Endothelial cell (in vitro differentiated cells): ENCODE data around the gene VEZF1. TPM values are rescaled to one million over a fixed set of nuclear protein-coding genes. Genes with fewer than 3 reads are reported as not detected.
A peak's percentile ranks its signal among the peaks of the same experiment; 100 is the strongest.

Source experiments
- DNase-seq: peaks from one replicate; pipeline ENCODE4 v3.0.0; 2021; ENCODE audit warnings: low spot score
- H3K27ac Mint-ChIP-seq: one replicate; pipeline ENCODE4 v1.8.0; 2021; ENCODE audit warnings: mixed read lengths, inconsistent platforms; ENCODE audit not compliant: unreplicated experiment
- H3K27me3 Mint-ChIP-seq: one replicate; pipeline ENCODE4 v1.8.0; 2021; ENCODE audit warnings: mild to moderate bottlenecking, moderate library complexity, mixed read lengths, inconsistent platforms; ENCODE audit not compliant: unreplicated experiment
- H3K36me3 Mint-ChIP-seq: one replicate; pipeline ENCODE4 v1.8.0; 2021; ENCODE audit warnings: mild to moderate bottlenecking, low read depth, mixed read lengths, inconsistent platforms; ENCODE audit not compliant: unreplicated experiment
- H3K4me1 Mint-ChIP-seq: one replicate; pipeline ENCODE4 v1.8.0; 2021; ENCODE audit warnings: mild to moderate bottlenecking, mixed read lengths, inconsistent platforms; ENCODE audit not compliant: unreplicated experiment
- H3K4me3 Mint-ChIP-seq: one replicate; pipeline ENCODE4 v1.8.0; 2021; ENCODE audit warnings: mild to moderate bottlenecking, mixed read lengths, inconsistent platforms; ENCODE audit not compliant: unreplicated experiment
- H3K9me3 Mint-ChIP-seq: one replicate; pipeline ENCODE4 v1.8.0; 2021; ENCODE audit warnings: mixed read lengths, inconsistent platforms; ENCODE audit not compliant: unreplicated experiment
- total RNA-seq: library from RNA; stranded (reverse); fragmentation: NEBNext Ultra II Directional; extraction: Animal tissue kit (Norgen Biotek cat#: 25700); gene quantifications from one replicate; pipeline ENCODE4 v1.2.1, GENCODE V29; 2021; ENCODE audit not compliant: unreplicated experiment
- TF ChIP-seq, protein P1 (sequence below): fragments of 200-600 bp; sonication (generic); IDR thresholded peaks from one replicate; pipeline ENCODE4 v1.5.0; 2021; ENCODE audit warnings: antibody characterized with exemption; ENCODE audit not compliant: unreplicated experiment

Gene VEZF1
- total RNA-seq, 1 donor from 2014 or later = 43.7 TPM

- no peak overlapping the region for H3K4me3 Mint-ChIP-seq
- no peaks in the 10 kb centered on the region for H3K9me3 Mint-ChIP-seq
- TF ChIP-seq, protein P1, sequence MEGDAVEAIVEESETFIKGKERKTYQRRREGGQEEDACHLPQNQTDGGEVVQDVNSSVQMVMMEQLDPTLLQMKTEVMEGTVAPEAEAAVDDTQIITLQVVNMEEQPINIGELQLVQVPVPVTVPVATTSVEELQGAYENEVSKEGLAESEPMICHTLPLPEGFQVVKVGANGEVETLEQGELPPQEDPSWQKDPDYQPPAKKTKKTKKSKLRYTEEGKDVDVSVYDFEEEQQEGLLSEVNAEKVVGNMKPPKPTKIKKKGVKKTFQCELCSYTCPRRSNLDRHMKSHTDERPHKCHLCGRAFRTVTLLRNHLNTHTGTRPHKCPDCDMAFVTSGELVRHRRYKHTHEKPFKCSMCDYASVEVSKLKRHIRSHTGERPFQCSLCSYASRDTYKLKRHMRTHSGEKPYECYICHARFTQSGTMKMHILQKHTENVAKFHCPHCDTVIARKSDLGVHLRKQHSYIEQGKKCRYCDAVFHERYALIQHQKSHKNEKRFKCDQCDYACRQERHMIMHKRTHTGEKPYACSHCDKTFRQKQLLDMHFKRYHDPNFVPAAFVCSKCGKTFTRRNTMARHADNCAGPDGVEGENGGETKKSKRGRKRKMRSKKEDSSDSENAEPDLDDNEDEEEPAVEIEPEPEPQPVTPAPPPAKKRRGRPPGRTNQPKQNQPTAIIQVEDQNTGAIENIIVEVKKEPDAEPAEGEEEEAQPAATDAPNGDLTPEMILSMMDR = no peak
- peaks cover 3% of the 10 kb centered on the region for H3K27me3 Mint-ChIP-seq
- H3K4me1 Mint-ChIP-seq = peaks cover 34% of the 10 kb centered on the region
- H3K27ac Mint-ChIP-seq = no peak overlapping the region
- no peak for DNase-seq
- no peaks in the 10 kb centered on the region for H3K36me3 Mint-ChIP-seq
Measured at GRCh38 chr17:57929386-57929785, 58.7 kb downstream of the VEZF1 start.

DNA sequence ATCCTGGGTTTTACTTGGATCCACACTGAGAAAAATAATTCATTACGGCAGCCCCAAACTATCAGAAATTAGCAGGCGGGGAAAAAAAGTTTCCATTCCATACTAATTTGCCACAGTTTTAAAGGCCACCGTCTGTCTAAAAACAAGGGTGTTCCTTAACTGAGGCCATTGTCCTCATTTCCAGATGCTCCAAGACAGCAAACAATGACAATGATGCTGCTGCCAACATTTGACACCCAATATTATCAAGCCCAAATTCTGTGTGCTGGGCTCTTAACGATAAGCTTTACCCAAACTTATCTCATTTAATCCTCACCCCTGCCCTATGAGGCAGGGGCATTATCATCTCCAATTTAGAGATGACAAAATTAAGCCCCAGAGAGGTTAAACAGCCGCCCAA, 59.1 kb downstream of the VEZF1 start:
- H3K9me3 Mint-ChIP-seq = no peaks in the 10 kb centered on the region
- TF ChIP-seq, protein P1 = no peak
- H3K27me3 Mint-ChIP-seq = peaks cover 3% of the 10 kb centered on the region
- H3K36me3 Mint-ChIP-seq = no peaks in the 10 kb centered on the region
- peaks cover 34% of the 10 kb centered on the region for H3K4me1 Mint-ChIP-seq
- no peak overlapping the region for H3K27ac Mint-ChIP-seq
- DNase-seq = no peak
- H3K4me3 Mint-ChIP-seq = no peak overlapping the region

DNA sequence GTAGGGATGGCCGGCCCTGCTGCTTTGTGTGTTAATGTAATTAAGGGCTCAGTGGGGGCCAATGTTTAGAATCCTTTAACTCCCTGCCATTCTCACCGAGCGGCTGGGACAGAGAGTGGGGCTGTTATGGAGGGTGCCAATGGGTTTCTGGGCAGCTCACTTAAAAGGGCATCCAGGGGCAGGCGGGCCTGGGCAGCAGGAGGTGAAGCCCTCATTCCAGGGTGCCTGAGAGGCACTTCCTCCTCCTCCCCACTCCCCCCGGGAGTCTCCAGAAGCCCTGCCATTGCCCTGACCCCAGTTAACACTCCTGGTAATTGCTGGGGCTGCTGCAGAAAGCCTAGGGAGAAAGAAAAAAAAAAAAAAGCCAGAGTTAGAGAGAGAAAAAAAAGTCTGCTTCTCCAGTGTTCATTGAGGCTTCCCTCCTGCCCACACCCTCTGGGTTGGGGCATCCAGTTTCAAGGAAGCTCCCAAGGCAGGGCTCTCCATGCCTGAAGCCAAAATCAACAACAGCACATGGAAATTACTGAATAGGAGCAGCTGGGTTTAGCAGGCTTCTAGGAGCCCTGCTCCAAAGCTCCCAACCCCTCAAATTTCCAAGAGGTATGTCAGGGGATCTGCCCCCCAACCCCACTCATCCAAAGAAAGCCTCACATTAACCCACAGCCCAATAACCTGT, 60.9 kb downstream of the VEZF1 start:
- peak overlapping the region; percentile 64 for H3K27ac Mint-ChIP-seq
- DNase-seq = no peak
- no peaks in the 10 kb centered on the region for H3K36me3 Mint-ChIP-seq
- peaks cover 5% of the 10 kb centered on the region for H3K27me3 Mint-ChIP-seq
- peaks cover 34% of the 10 kb centered on the region for H3K4me1 Mint-ChIP-seq
- TF ChIP-seq, protein P1 = no peak
- no peak overlapping the region for H3K4me3 Mint-ChIP-seq
- H3K9me3 Mint-ChIP-seq = no peaks in the 10 kb centered on the region

GRCh38 chr17:57926723-57927047, 61.4 kb downstream of the VEZF1 start:
- TF ChIP-seq, protein P1 = no peak
- H3K4me3 Mint-ChIP-seq = no peak overlapping the region
- no peak for DNase-seq
- peak overlapping the region; percentile 64 for H3K27ac Mint-ChIP-seq
- H3K4me1 Mint-ChIP-seq = peaks cover 31% of the 10 kb centered on the region
- no peaks in the 10 kb centered on the region for H3K36me3 Mint-ChIP-seq
- no peaks in the 10 kb centered on the region for H3K9me3 Mint-ChIP-seq
- H3K27me3 Mint-ChIP-seq = peaks cover 2% of the 10 kb centered on the region

- no peak for DNase-seq
- TF ChIP-seq, protein P1 = no peak
- Mint-ChIP-seq H3K36me3 (no peaks in the 10 kb centered on the region), H3K4me3 (no peak overlapping the region), H3K9me3 (no peaks in the 10 kb centered on the region), H3K27ac (no peak overlapping the region), H3K4me1 (peaks cover 19% of the 10 kb centered on the region), H3K27me3 (peaks cover 2% of the 10 kb centered on the region)
Measured at GRCh38 chr17:57925361-57925990, 62.6 kb downstream of the VEZF1 start.
